ENCODE results near the gene PPP2R2C. TPM values are rescaled to one million over a fixed set of nuclear protein-coding genes. Genes with fewer than 3 reads are reported as not detected.

Gene PPP2R2C
- total RNA-seq, 3 donors from 2014 or later = 0.31 to 2.9 (median 0.41) TPM

- no peak for TF ChIP-seq CTCF (IDR thresholded peaks at IDR 0.05)
- no peak for ATAC-seq
- intact Hi-C loops (cut with DNase I, micrococcal nuclease) = no loop called here
- H3K36me3 ChIP-seq (ENCODE audit: low read depth) = no peaks in the 10 kb centered on the region
- H3K9me3 ChIP-seq = no peaks in the 10 kb centered on the region
- no peak for DNase-seq
- H3K4me3 ChIP-seq = no peak overlapping the region
- H3K4me1 ChIP-seq (ENCODE audit: low read depth) = peaks cover 5% of the 10 kb centered on the region
Observed at GRCh38 chr4:6322067-6322760, 150.2 kb downstream of the PPP2R2C start.

DNA sequence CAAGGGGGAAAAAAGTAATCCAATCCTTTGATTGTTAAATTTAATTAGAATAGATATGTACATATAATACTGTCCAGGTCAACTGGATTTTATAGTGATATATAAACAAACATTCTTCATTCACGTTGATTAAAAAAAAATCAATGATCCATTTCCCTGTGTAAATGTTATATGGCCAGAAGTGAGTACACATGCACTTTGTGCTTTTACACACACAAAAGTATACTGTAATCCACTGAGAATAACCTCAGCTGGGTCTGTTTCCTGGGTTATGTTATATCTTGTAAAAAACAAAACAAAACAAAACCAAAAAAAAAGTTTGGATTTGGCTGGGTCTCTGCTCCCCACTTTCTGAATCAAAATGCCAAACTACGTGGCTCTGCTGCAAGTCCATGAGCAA, 151.1 kb downstream of the PPP2R2C start:
- intact Hi-C loops (cut with DNase I, micrococcal nuclease) = no loop called here
- Histone ChIP-seq H3K9me3 (no peaks in the 10 kb centered on the region), H3K4me3 (no peak overlapping the region), H3K36me3 (ENCODE audit: low read depth) (no peaks in the 10 kb centered on the region), H3K4me1 (ENCODE audit: low read depth) (peaks cover 5% of the 10 kb centered on the region)
- peak; percentile 42 for ATAC-seq
- TF ChIP-seq CTCF (IDR thresholded peaks at IDR 0.05) = no peak
- DNase-seq = no peak

DNA sequence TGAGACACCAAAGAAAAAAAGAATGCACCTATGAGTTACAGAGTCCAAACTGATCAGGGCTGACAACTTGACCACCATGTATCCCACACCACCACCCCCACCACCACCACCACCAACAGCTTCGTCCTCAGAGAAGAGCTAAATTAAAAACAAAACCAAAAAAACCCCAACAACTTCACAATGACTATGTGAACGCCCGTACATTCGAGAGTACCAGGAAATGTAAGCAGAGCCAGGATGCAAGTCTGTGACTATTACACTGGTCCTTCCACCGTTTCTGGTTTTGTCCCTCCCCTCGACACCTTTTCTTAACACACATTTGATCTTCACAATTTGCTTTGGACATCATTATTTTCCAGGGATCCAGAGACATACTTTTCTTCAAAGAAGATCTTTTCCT, 151.8 kb downstream of the PPP2R2C start:
- H3K4me1 ChIP-seq (ENCODE audit: low read depth) = peaks cover 5% of the 10 kb centered on the region
- no peak for TF ChIP-seq CTCF (IDR thresholded peaks at IDR 0.05)
- H3K36me3 ChIP-seq (ENCODE audit: low read depth) = no peaks in the 10 kb centered on the region
- no peak overlapping the region for H3K4me3 ChIP-seq
- intact Hi-C loops (cut with DNase I, micrococcal nuclease) = no loop called here
- H3K9me3 ChIP-seq = no peaks in the 10 kb centered on the region
- no peak for ATAC-seq
- DNase-seq = no peak

- H3K4me1 ChIP-seq (ENCODE audit: low read depth) = no peaks in the 10 kb centered on the region
- no peaks in the 10 kb centered on the region for H3K36me3 ChIP-seq (ENCODE audit: low read depth)
- ATAC-seq (no peak), DNase-seq (no peak)
- intact Hi-C loops (cut with DNase I, micrococcal nuclease) = no loop called here
- H3K9me3 ChIP-seq = no peaks in the 10 kb centered on the region
- H3K4me3 ChIP-seq = no peak overlapping the region
- TF ChIP-seq CTCF (IDR thresholded peaks at IDR 0.05) = no peak
Observed at GRCh38 chr4:6319530-6320150, 152.8 kb downstream of the PPP2R2C start.

GRCh38 chr4:6318206-6318605, 154.2 kb downstream of the PPP2R2C start:
- no peak overlapping the region for H3K4me3 ChIP-seq
- no peak for ATAC-seq

More at GRCh38 chr4:6318206-6318605, 154.2 kb downstream of the PPP2R2C start:
- intact Hi-C loops (cut with DNase I, micrococcal nuclease) = no loop called here
- no peak for DNase-seq
- H3K9me3 ChIP-seq = no peaks in the 10 kb centered on the region
- H3K4me1 ChIP-seq (ENCODE audit: low read depth) = no peaks in the 10 kb centered on the region
- no peak for TF ChIP-seq CTCF (IDR thresholded peaks at IDR 0.05)
- no peaks in the 10 kb centered on the region for H3K36me3 ChIP-seq (ENCODE audit: low read depth)
